Esophagus squamous epithelium (tissue), 4 donors: ENCODE data around the gene ULBP1.

ENCODE experiments used
- POLR2A ChIP-seq, 4 donors: fragments of 450-650 bp; IDR thresholded peaks; one replicate each; pipeline ENCODE4 v1.6.1; 2017; ENCODE audit warnings: antibody characterized with exemption in 4 of 4, mild to moderate bottlenecking in 4 of 4, moderate library complexity in 3 of 4
- TF ChIP-seq, protein P1 (sequence below), 6 experiments: fragments of 450-650 bp in 4 of 6; fragments of 200-600 bp in 2 of 6; sonication (generic) in 2 of 6; IDR thresholded peaks; one replicate each; pipeline ENCODE4 v1.5.1; 2016 to 2019; ENCODE audit warnings: antibody characterized with exemption in 6 of 6, mild to moderate bottlenecking in 4 of 6, moderate library complexity in 4 of 6

DNA sequence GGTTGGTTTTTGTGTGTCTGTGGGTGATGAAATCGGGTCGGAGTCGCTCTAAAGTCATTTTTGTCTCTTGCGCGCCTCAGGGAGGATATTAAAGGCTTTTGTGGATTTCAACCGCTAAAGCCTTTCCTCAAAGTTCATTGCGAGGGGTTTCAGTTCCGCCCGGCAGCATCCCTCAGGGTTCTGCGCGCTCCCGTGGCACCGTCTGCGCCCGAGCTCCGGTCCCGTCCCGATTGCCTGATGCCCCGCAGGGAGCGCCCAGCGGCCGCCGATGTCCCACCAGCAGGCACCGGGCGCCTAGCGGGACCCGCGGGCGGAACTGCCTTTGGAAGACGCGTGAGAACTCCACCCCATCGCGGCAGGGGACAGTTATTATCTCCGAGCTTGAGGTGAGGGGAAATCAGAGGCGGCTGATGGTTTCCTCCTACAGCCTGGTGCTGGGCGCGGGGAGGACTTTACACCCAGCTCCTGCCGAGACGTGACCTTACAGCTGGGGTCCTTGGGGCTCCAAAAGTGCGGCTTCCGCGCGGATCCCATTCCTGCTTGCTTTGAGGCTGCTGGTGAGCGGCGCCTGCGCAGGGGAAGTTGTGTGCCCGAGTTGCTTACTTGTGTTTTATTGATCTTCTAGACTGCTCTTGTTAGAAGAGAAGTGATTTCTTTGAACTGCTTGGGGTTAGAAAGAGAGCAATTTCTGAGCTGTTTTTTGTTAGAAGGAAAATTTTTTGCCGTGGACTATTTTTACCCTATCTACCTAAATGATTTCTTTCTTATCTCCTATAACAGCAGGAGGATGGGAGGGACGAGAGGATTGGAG is 27.1 kb downstream of the ULBP1 start:
- TF ChIP-seq, protein P1, sequence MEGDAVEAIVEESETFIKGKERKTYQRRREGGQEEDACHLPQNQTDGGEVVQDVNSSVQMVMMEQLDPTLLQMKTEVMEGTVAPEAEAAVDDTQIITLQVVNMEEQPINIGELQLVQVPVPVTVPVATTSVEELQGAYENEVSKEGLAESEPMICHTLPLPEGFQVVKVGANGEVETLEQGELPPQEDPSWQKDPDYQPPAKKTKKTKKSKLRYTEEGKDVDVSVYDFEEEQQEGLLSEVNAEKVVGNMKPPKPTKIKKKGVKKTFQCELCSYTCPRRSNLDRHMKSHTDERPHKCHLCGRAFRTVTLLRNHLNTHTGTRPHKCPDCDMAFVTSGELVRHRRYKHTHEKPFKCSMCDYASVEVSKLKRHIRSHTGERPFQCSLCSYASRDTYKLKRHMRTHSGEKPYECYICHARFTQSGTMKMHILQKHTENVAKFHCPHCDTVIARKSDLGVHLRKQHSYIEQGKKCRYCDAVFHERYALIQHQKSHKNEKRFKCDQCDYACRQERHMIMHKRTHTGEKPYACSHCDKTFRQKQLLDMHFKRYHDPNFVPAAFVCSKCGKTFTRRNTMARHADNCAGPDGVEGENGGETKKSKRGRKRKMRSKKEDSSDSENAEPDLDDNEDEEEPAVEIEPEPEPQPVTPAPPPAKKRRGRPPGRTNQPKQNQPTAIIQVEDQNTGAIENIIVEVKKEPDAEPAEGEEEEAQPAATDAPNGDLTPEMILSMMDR (IDR thresholded peaks at IDR 0.05), result no peak
- no peak for TF ChIP-seq POLR2A (IDR thresholded peaks at IDR 0.05)
